GM19351 (cell line): ENCODE results near the gene FHL3.

Experiments used
- ATAC-seq: cut with Tn5 transposase; IDR thresholded peaks from one replicate; pipeline ENCODE4 v1.9.1; 2021; ENCODE audit warnings: mild to moderate bottlenecking, moderate library complexity; ENCODE audit not compliant: unreplicated experiment

Gene FHL3

DNA sequence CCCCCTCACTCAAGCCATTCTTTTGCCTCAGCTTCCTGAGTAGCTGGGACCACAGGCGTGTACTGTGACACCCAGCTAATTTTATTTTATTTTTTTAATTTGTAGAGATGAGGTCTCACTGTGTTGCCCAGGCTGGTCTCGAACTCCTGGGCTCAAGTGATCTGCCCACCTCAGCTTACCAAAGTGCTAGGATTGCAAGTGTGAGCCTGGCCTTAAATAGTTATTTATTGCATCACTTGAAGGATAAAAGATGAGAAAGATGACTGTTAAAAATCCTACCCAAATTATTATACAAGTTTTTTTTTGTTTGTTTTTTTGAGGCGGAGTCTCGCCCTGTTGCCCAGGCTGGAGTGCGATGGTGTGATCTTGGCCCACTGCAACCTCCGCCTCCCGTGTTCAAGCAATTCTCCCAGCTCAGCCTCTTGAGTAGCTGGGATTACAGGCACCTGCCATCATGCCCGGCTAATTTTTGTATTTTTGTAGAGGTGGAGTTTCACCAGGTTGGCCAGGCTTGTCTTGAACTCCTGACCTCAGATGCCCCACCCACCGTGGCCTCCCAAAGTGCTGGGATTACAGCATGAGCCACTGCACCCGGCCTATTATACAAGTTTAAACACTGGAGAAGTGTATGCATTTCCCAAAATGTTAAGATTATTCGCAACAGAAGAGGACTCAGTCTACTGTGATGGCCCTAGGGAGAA is 9.6 kb upstream of the FHL3 start:
- ATAC-seq: no peak

DNA sequence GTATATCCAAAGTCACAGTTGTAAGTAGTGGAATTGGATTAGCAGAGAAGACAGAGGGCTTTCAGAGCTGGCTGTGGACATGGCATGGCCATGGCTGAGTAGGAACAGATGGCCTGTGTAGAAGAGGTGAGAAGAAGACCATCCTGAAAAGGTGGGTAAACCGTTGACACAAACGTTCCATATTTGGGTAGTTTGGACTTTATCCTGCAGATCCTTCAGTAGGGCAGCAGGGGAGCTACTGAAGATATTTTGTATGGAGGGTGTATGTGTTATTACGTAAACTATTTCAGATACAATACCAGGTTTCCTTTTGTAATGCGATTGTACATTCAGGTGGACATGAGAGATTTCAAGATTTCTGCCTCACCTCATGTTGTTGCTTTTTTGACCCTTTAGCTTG is 8.9 kb upstream of the FHL3 start:
- ATAC-seq: no peak

DNA sequence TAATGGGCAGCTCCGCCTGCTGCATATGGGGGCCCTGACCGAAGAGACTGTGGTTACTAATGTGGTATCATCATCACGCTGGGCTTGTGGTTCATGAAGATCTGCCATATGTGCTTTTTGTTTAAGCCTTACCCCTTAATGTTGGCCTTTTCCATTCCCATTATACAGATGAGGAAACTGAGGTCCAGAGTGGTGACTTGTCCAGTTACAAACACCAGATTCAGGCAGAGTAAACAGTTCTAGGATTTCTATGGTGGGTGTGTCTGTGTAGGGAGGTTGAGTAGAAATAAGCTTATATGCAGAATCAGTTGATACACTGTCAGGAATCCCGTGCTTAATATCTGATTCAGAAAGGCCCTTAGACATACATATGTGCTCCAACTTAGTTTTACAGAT is 7.9 kb upstream of the FHL3 start:
- ATAC-seq: no peak

DNA sequence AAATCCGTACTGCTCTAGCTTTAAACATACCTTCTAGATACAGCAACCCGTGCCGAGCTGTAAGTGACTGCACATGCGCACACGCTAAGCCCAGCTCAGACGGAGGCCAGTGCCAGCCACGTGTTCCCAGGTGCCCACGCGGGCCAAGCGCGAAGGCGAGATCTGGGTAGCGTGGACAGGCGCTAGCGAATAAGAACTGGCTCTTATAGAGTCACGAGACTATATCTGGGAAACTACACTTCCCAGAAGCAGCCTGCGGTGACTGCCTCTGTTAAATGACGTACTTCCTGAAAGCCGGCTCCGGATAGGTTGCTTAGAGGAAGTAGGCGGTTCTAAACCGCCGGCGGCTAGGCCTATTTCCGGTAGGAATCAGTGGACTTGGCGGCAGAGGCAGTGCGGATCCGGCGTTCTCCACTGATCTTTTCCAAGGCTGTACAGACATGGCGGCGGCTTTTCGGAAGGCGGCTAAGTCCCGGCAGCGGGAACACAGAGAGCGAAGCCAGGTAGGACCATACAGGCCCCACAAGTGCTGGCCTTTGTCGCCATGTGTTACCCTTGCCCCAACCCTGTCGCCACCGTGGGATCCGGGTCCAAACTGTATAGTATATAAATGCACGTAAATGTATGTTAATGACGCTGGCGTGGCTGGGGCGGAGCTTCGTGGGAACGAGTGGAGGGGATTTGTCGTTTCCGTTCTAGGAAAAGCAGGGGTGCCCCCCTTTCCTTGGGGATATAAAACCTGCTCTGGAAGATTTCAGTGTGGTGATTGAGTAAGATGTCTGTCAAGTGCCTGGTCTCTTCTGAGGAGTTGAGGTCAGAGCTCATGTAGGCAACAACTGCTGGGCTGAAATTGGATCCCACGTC is 7.3 kb upstream of the FHL3 start, which contains the start of gene UTP11:
TSS of gene UTP11 (plus strand) at position 372 of the 864 bp plus-strand sequence. CDS start at position 441, 69 bp downstream.
- peak; percentile 94 for ATAC-seq

- no peak for ATAC-seq
These were observed 4.5 kb upstream of the FHL3 start for GRCh38 chr1:38009841-38010180.

- ATAC-seq: no peak
These were observed 4.0 kb upstream of the FHL3 start for GRCh38 chr1:38009088-38009840.

DNA sequence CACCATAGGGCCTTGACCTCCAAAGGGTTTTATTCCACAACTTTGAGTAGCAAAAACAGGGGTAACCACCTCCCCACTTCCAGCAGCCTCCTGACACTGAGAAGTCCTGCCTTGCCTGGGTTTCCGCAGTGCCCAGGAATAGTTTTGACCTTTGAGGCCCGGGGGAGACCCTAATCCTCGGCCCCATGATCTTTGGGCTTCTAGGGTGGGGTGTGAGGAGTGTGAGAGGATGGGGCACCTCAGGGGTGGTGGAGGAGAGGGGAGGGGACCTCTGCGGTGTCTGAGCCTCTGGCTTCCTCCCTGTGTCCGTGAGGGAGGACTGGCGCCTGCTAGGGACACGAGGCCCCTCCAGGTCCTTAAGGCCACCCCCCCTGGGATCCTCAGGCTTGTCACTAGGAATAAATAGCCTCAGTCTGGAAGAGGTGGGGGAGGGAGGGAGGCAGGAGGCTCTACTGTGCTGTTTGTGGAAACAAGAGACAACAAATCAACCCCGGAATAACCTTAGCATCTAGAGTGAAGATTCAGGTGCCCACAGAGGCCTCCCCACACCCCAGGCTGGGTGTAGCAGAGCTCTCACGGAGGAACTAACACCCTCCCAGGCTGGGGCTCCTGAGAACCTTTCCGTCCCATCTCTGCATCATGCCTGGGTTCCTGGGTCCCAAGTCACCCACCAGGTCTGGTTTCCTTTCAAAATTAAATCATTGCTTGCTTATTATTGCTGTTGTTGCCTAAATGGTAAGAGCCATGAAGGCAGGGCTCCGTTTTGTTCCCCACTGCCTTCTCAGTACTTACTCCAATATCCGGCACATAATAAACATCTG is 904 bp upstream of the FHL3 start:
- no peak for ATAC-seq

DNA sequence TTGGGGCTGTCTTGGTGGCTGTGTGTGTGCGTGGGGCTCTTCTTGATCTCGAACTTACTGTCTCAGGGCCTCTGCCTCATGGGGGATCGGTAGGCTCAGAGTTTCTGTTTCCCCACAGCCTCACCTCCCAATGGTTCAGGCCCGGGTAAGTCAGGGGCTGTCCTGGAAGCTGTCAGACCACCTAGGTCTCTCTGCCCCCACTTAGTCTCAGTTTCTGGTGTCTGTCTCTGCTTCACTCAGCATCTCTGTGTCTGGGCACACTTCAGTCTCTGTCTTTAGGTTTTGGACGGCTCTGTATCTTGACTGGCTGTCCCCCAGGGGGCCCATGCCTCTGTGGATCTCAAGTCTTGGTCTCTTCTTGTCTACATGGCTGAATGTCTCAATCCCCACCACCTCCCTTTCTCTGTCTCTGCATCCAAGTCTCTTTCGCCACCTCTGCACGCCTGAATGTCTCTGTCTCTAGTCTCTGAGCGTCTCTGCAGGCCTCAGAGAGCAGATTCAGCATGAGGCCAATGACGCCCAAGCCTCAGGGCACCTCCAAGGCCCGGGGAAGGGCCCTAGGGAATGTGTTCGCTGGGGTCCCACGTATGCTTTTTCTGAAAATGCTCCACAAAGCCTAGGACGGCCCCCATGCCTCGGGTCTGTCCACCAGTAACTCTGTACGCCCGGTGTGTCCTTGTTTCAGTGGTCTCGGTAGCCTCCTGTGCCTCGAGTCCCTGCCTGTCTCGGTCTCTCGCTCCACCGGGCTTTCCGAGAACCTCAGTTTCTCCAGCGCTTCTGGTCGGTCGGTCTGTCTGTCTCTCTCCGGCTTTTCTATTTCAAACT is 818 bp downstream of the FHL3 start:
- no peak for ATAC-seq

DNA sequence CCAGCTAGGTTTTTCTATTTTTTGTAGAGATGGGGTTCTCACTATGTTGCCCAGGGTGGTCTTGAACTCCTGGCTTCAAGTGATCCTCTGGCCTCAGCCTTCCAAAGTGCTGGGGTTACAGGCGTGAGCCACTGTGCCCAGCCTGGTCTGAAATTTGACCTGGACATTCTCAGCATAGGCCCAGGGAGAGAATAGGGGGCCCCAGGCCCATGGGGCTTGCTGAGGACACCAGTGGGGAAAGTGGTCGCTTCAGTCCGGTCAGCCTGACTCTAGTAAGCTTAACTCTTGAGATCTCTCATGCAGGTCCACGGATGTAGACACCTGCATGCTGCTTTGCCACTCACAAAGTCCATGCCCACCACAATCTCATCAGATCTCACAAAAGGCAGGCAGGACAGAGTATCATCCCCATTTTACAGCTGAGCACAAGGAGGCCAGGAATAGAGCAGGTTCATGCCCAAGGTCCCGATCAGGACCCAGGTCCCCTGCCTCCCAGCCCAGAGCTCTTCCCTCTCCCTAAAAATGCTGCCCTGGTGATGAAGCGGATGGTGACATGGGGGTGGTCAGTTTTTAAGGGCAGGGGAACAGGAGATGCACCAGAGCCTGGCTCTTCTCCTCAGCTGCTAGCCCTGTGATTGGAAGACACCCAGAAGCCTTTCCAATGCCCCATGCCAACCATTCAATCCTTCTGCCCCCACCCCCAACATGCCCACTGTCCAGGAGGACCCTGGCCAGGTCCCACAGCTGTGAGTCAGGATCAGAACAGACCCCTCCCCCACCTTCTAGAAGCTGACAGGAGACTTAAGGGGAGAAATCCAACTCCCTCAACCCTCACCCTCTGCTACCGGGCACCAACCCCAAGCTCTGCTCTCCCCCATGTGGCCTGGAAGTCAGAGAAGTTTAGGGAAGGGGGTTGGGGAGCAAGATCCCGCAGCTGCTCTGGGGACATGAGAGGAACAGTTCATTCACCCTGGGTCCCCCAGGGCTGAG is 1.8 kb downstream of the FHL3 start:
- ATAC-seq: no peak

DNA sequence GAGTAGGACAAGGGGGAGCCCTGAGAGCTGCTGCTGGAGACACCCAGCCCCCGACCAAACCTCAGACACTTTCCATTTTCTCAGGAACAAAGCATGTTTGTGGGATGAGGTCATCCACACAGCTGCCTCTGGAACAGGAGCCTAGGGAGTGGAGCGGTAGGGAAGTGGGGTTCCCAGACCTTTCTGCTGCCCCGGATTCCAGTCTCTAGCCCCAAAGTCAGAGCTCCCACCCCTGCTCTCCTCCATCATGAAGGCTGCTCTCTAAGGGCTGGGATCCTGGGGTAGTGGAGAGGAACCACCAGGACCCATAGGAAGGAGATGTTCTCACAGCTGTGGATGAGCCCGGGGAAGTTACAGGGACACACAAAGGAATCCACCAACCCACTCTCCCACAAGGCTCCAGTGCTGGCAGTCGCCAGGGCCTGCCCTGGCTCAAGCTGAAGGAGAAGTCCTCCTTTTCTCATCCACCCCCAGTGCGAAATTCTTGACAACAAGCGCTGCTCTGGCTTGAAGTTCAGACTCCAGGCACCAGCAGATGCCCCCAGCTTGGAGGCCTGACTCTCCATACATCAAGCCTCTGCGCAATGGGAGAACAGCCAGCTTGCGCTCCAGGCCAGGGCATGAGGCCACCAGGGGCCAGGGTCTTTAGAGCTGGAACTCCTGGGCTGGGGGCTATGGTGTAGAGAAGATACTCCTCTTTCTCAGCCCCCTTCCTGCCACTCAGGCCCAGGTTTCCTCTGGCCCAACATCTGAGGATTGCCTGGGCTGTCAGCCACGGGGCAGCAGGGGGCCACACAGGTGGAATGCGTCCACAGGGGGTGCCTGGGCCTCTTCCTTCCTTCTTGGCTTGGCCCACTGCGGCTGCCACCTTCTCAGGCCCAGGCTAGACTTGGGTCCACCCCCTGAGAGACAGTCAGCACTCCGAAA is 4.5 kb downstream of the FHL3 start:
- ATAC-seq: no peak

DNA sequence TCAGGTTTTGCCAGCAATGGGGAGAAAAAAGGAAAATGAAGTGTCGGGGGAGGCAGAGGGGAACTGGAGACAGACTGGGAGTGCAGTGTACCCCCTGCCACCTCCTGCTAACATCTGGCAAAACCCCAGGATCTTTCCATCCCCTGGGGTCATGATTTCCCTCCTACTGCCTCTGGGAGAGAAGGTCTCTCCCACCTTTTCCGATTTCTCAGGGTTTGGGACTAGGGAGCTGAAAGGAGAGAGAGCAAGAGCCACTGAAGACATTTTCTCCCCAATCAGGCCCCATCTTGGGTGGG is 5.1 kb downstream of the FHL3 start:
- no peak for ATAC-seq

DNA sequence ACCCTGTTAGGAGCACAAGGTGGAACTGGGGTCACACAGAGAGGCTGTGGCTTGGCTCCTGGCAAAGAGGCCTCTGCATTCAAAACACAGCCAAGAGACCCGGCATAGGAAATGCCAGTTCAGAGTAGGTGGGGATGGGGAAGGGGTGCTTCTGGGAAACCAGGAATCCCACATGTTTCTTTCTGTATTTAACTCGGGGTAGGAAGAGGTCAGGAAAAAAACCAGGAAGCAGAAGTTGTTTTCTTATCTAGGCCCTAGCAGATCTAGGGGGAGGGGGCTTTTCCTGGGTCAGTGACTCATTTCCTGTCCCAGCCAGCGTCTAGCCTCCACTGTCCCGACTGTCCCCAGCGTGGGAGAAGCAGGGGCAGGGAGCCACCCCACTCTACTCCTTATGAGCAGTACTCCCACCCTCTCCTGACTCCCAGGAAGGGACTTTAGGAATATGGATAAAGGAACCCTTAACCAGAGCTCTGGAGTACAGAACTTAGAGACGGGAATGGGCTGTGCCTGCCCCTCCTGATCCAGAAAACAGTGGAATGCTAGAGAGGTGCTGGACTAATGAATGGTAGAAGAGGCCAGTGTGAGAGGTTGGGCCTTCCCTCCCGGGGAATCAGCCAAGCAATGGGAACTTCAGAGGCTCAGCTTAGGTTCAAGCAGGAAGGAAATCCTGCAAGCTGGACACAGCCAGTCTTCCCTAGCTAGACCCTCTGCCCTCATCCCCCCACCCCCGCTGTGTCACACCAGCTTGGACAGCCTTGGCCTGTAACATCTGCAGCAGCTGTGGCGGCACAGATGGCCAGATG is 5.7 kb downstream of the FHL3 start:
- ATAC-seq: no peak

- ATAC-seq: no peak
These were observed 6.3 kb downstream of the FHL3 start for GRCh38 chr1:37998913-37999429.

- no peak for ATAC-seq
These were observed 7.1 kb downstream of the FHL3 start for GRCh38 chr1:37998089-37998808.

- no peak for ATAC-seq
These were observed 7.8 kb downstream of the FHL3 start for GRCh38 chr1:37997256-37998088.
